OCI-LY7 (cell line): ENCODE data around the gene CSNK1A1L. TPM values are rescaled to one million over a fixed set of nuclear protein-coding genes. Genes with fewer than 3 reads are reported as not detected.

Experiments
- BruUV-seq: library from RNA; stranded (reverse); fragments of 400-500 nt; replicated peaks from 2 replicates; lab custom pipeline; 2021; lab: Mats Ljungman, UMichigan
- CTCF ChIA-PET: fragments of 300-600 bp; sonication (Branson Sonifier 250); formaldehyde crosslinking; loops from one replicate; lab custom pipeline; 2022; ENCODE audit warnings: antibody characterized with exemption; ENCODE audit not compliant: unreplicated experiment; lab: Charles Lee
- POLR2A ChIA-PET: fragments of 300-600 bp; sonication (Branson Sonifier 250); formaldehyde crosslinking; loops from one replicate; lab custom pipeline; 2022; ENCODE audit warnings: antibody characterized with exemption; lab: Charles Lee
- DNase-seq: peaks from one replicate; pipeline ENCODE4 v3.0.0-alpha.2; 2015; ENCODE audit warnings: low spot score
- H2AFZ ChIP-seq: fragments of 200-600 bp; sonication (generic), shearing (Covaris generic); 2 replicates; pipeline ENCODE4 v1.6.1; 2014; ENCODE audit warnings: mild to moderate bottlenecking, antibody characterized with exemption, low read length, moderate library complexity
- H3K27ac ChIP-seq: fragments of 200-600 bp; sonication (generic); 2 replicates; pipeline ENCODE4 v1.5.1; 2014; ENCODE audit warnings: mixed run types, low read depth, mild to moderate bottlenecking, moderate library complexity, low read length, inconsistent platforms; ENCODE audit not compliant: poor library complexity, severe bottlenecking
- H3K36me3 ChIP-seq: fragments of 200-600 bp; sonication (generic); 2 replicates; pipeline ENCODE4 v1.6.1; 2014; ENCODE audit warnings: mild to moderate bottlenecking, antibody characterized with exemption, low read length, moderate library complexity, mixed read lengths; ENCODE audit not compliant: insufficient read depth
- H3K4me1 ChIP-seq: fragments of 200-600 bp; sonication (generic); 2 replicates; pipeline ENCODE4 v1.5.1; 2014; ENCODE audit warnings: mild to moderate bottlenecking, low read length; ENCODE audit not compliant: insufficient read depth, poor library complexity, severe bottlenecking
- H3K4me2 ChIP-seq: fragments of 200-600 bp; sonication (generic); 2 replicates; pipeline ENCODE4 v1.6.1; 2014; ENCODE audit warnings: mild to moderate bottlenecking, low read length
- H3K4me3 ChIP-seq: fragments of 200-600 bp; sonication (generic); 2 replicates; pipeline ENCODE4 v1.5.1; 2014; ENCODE audit warnings: mild to moderate bottlenecking, low read depth, low read length; ENCODE audit not compliant: poor library complexity, severe bottlenecking
- H3K79me2 ChIP-seq: fragments of 200-600 bp; sonication (generic); 2 replicates; pipeline ENCODE4 v1.6.1; 2016; ENCODE audit warnings: low read depth, mild to moderate bottlenecking, low read length, moderate library complexity, mixed read lengths; ENCODE audit not compliant: insufficient read depth
- H3K9me2 ChIP-seq: fragments of 200-600 bp; sonication (generic); 2 replicates; pipeline ENCODE4 v1.6.1; 2016; ENCODE audit warnings: mild to moderate bottlenecking, low read length, mixed read lengths; ENCODE audit not compliant: insufficient read depth
- H3K9me3 ChIP-seq: fragments of 200-600 bp; sonication (generic); 2 replicates; pipeline ENCODE4 v1.6.1; 2014; ENCODE audit warnings: mild to moderate bottlenecking, mixed run types, low read length, mixed read lengths
- H4K20me1 ChIP-seq: fragments of 200-600 bp; sonication (generic); 2 replicates; pipeline ENCODE4 v1.6.1; 2014; ENCODE audit warnings: mild to moderate bottlenecking, antibody characterized with exemption, low read length, moderate library complexity, mixed read lengths; ENCODE audit not compliant: insufficient read depth
- EZH2phosphoT487 ChIP-seq: fragments of 200-600 bp; sonication (generic); IDR thresholded peaks from 2 replicates; pipeline ENCODE4 v1.6.1; 2018; ENCODE audit warnings: low read depth, borderline replicate concordance, mild to moderate bottlenecking, mixed run types, antibody characterized with exemption, low read length, moderate library complexity, mixed read lengths
- intact Hi-C: fragments of 100-400 bp; cut with micrococcal nuclease; formaldehyde crosslinking; loops from one replicate; pipeline ENCODE4 v1.10.0; 2022; ENCODE audit not compliant: unreplicated experiment
- total RNA-seq, 2 experiments: library from RNA; depleted of rRNA in 1 of 2; stranded (reverse); fragments of >200 nt in 1 of 2; shearing (Covaris generic) in 1 of 2; gene quantifications; 2 replicates each; pipeline ENCODE4 v1.2.3, GENCODE V29; 2014 to 2022
- TF ChIP-seq, protein P1 (sequence below): fragments of 200-600 bp; sonication (generic); conservative IDR thresholded peaks from 2 replicates; pipeline ENCODE4 v1.5.1; 2014; ENCODE audit warnings: mild to moderate bottlenecking, antibody characterized with exemption, low read length, moderate library complexity, mixed read lengths

Gene CSNK1A1L
- total RNA-seq, 2 experiments from 2014 or later: not detected

- intact Hi-C loops: no loop called here
Measured at GRCh38 chr13:37141011-37141410, 35.5 kb upstream of the CSNK1A1L start.

GRCh38 chr13:37139356-37139755, 33.9 kb upstream of the CSNK1A1L start:
- no TSS peak for BruUV-seq
- Histone ChIP-seq H3K9me3 (no peaks in the 10 kb centered on the region), H3K79me2 (no peaks in the 10 kb centered on the region), H3K4me3 (no peak overlapping the region), H4K20me1 (no peaks in the 10 kb centered on the region), H2AFZ (no peak overlapping the region), H3K4me1 (no peaks in the 10 kb centered on the region), H3K9me2 (no peaks in the 10 kb centered on the region), H3K27ac (no peak overlapping the region), H3K36me3 (no peaks in the 10 kb centered on the region), H3K4me2 (no peak overlapping the region)
- POLR2A ChIA-PET: no interaction called here
- intact Hi-C loops: no loop called here
- CTCF ChIA-PET: no interaction called here
- no peak for TF ChIP-seq EZH2phosphoT487
- TF ChIP-seq, protein P1, sequence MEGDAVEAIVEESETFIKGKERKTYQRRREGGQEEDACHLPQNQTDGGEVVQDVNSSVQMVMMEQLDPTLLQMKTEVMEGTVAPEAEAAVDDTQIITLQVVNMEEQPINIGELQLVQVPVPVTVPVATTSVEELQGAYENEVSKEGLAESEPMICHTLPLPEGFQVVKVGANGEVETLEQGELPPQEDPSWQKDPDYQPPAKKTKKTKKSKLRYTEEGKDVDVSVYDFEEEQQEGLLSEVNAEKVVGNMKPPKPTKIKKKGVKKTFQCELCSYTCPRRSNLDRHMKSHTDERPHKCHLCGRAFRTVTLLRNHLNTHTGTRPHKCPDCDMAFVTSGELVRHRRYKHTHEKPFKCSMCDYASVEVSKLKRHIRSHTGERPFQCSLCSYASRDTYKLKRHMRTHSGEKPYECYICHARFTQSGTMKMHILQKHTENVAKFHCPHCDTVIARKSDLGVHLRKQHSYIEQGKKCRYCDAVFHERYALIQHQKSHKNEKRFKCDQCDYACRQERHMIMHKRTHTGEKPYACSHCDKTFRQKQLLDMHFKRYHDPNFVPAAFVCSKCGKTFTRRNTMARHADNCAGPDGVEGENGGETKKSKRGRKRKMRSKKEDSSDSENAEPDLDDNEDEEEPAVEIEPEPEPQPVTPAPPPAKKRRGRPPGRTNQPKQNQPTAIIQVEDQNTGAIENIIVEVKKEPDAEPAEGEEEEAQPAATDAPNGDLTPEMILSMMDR: no peak
- DNase-seq: no peak

More at GRCh38 chr13:37141011-37141410, 35.5 kb upstream of the CSNK1A1L start:
- Histone ChIP-seq H3K9me3 (no peaks in the 10 kb centered on the region), H3K9me2 (no peaks in the 10 kb centered on the region), H4K20me1 (no peaks in the 10 kb centered on the region), H3K4me2 (no peak overlapping the region), H3K36me3 (no peaks in the 10 kb centered on the region), H3K4me3 (no peak overlapping the region), H3K4me1 (no peaks in the 10 kb centered on the region), H2AFZ (no peak overlapping the region), H3K79me2 (no peaks in the 10 kb centered on the region), H3K27ac (no peak overlapping the region)
- no peak for DNase-seq
- ChIA-PET POLR2A (no interaction called here), CTCF (no interaction called here)
- BruUV-seq: no TSS peak
- TF ChIP-seq EZH2phosphoT487: no peak
- TF ChIP-seq, protein P1: no peak

GRCh38 chr13:37138926-37139325, 33.5 kb upstream of the CSNK1A1L start:
- TF ChIP-seq EZH2phosphoT487: no peak
- TF ChIP-seq, protein P1: no peak
- POLR2A ChIA-PET: no interaction called here

More at GRCh38 chr13:37138926-37139325, 33.5 kb upstream of the CSNK1A1L start:
- Histone ChIP-seq H3K9me3 (no peaks in the 10 kb centered on the region), H2AFZ (no peak overlapping the region), H3K27ac (no peak overlapping the region), H3K4me2 (no peak overlapping the region), H3K9me2 (no peaks in the 10 kb centered on the region), H3K36me3 (no peaks in the 10 kb centered on the region), H3K79me2 (no peaks in the 10 kb centered on the region), H3K4me3 (no peak overlapping the region), H3K4me1 (no peaks in the 10 kb centered on the region), H4K20me1 (no peaks in the 10 kb centered on the region)
- intact Hi-C loops: no loop called here
- CTCF ChIA-PET: no interaction called here
- no TSS peak for BruUV-seq
- no peak for DNase-seq
